ENCODE measurements around the gene PROSER3. TPM values are rescaled to one million over a fixed set of nuclear protein-coding genes. Genes with fewer than 3 reads are reported as not detected.

Gene PROSER3
- total and polyA plus RNA-seq, 2 donors (not counting 3 experiments of a cell fraction or from before 2014, with no cell fraction given), result 18.3 to 28.3 TPM

DNA sequence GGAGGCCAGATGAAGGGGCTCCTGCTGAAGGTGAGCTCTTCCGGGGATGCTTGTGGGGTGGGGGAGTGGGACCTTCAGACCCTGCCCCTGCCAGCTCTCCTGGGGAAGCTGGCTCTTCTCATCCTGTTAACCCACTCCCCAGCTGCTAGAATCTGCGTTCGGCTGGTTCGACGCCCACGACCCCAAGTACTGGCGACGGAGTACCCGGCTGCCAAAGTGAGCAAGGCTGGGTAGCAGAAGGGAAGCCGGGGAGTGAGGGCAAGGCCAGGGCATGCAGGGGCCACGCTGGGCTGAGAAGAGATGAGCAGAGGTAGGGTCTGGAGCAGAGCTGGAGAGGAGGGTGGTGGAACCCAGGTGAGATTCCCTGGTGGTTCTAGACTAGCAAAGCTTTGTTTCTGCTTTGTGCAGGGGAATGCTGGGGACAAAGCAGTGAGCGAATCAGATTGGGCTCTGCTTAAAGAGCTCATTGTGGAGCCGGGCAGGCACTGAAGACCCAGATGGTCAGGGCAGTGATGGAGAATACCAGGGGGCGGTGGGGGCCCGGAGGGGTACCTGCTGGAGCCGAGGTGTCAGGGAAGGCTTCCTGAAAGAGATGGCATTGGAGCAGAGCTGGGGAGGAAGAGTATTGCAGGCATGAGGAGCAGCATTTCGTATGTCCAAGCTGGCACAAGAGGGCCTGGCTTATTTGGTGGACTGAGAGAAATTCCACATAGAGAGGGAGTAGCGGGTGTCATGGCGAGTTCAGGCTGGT, 29.8 kb upstream of the PROSER3 start:
- H3K27me3 ChIP-seq (ENCODE audit: control insufficient read depth in 2 of 2, insufficient read depth in 2 of 2, low read length in 2 of 2), result no peaks in the 10 kb centered on the region
- CTCF ChIA-PET, result interaction anchor here (0.8 to 1.6 kb wide), 2 partner anchors 12 to 13 kb away, joined by 3 read pairs; no protein-coding TSS in a partner anchor
- H3K79me2 ChIP-seq (ENCODE audit: control insufficient read depth, insufficient read depth, low read length), result no peaks in the 10 kb centered on the region
- no peak for DNase-seq (ENCODE audit: low read depth, low spot score)
- peaks cover 26 to 82% of the 10 kb centered on the region in 2 experiments for H3K36me3 ChIP-seq (ENCODE audit: control insufficient read depth in 2 of 2, extremely low read depth in 1 of 2, insufficient read depth in 2 of 2, low read length in 2 of 2)
- no peak overlapping the region for H3K27ac ChIP-seq (ENCODE audit: insufficient read depth, low read depth, low read length)
- no peaks in the 10 kb centered on the region for H3K9me3 ChIP-seq (replicated peaks; ENCODE audit: control insufficient read depth, insufficient read depth, low read length)
- no peak overlapping the region for H3K4me3 ChIP-seq (replicated peaks in 1 of 3; ENCODE audit: insufficient read depth in 1 of 3, low read depth in 1 of 3, low read length in 3 of 3)
- no peak for FAIRE-seq
- H3K4me2 ChIP-seq (ENCODE audit: insufficient read depth, low read length), result no peak overlapping the region
- H3K4me1 ChIP-seq (ENCODE audit: control insufficient read depth, extremely low read depth, insufficient read depth, low read length), result no peaks in the 10 kb centered on the region
- POLR2A ChIA-PET, result no interaction called here
- intact Hi-C loops (cut with micrococcal nuclease), result no loop called here
- dilution Hi-C loops (cut with MboI; ENCODE audit: extremely low pct_ligation_motif_present, low sequenced_read_pairs), result no loop called here
- BruUV-seq (replicated peaks), result no TSS peak
- no peaks in the 10 kb centered on the region for H4K20me1 ChIP-seq (replicated peaks; ENCODE audit: control insufficient read depth, extremely low read depth, insufficient read depth, low read length)
- no peak overlapping the region for H2AFZ ChIP-seq (ENCODE audit: low read depth, low read length)
- TF ChIP-seq GATA2 (IDR thresholded peaks at IDR 0.05; ENCODE audit: insufficient read depth, insufficient read length, low read depth, low read length), result no peak
- no peak for TF ChIP-seq EZH2 (IDR thresholded peaks at IDR 0.05; ENCODE audit: borderline replicate concordance, low read depth, low read length, severe bottlenecking)
- TF ChIP-seq POLR2A (IDR thresholded peaks at IDR 0.05; ENCODE audit: low read depth, low read length), result no peak
- TF ChIP-seq FOS (IDR thresholded peaks at IDR 0.05; ENCODE audit: borderline replicate concordance, insufficient read depth, low read length), result no peak
- TF ChIP-seq JUN (IDR thresholded peaks at IDR 0.05; ENCODE audit: borderline replicate concordance, insufficient read depth, insufficient read length, low read depth), result no peak
- no peak for TF ChIP-seq CTCF (IDR thresholded peaks at IDR 0.05; ENCODE audit: extremely low read depth in 1 of 2, insufficient read depth in 1 of 2, low read depth in 1 of 2, low read length in 2 of 2)
- TF ChIP-seq, protein P1, sequence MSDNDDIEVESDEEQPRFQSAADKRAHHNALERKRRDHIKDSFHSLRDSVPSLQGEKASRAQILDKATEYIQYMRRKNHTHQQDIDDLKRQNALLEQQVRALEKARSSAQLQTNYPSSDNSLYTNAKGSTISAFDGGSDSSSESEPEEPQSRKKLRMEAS (IDR thresholded peaks at IDR 0.05; ENCODE audit: insufficient read depth, insufficient read length), result no peak
- no peak for TF ChIP-seq POLR2AphosphoS5 (IDR thresholded peaks at IDR 0.05; ENCODE audit: insufficient read depth, low read depth, low read length)
- no peak for TF ChIP-seq MYC (IDR thresholded peaks at IDR 0.05; ENCODE audit: low read depth, low read length)
- H3K9me1 ChIP-seq (replicated peaks; ENCODE audit: control insufficient read depth, extremely low read depth, insufficient read depth, low read length), result no peaks in the 10 kb centered on the region
- H3K9ac ChIP-seq (replicated peaks; ENCODE audit: extremely low read depth, insufficient read depth, low read length), result no peak overlapping the region
